Measurements from ENCODE around the gene ASB2. TPM values are rescaled to one million over a fixed set of nuclear protein-coding genes. Genes with fewer than 3 reads are reported as not detected.

ASB2 gene
- polyA plus RNA-seq, 1 donor (not counting 4 experiments of a cell fraction or from before 2014, with no cell fraction given): 0.56 TPM

DNA sequence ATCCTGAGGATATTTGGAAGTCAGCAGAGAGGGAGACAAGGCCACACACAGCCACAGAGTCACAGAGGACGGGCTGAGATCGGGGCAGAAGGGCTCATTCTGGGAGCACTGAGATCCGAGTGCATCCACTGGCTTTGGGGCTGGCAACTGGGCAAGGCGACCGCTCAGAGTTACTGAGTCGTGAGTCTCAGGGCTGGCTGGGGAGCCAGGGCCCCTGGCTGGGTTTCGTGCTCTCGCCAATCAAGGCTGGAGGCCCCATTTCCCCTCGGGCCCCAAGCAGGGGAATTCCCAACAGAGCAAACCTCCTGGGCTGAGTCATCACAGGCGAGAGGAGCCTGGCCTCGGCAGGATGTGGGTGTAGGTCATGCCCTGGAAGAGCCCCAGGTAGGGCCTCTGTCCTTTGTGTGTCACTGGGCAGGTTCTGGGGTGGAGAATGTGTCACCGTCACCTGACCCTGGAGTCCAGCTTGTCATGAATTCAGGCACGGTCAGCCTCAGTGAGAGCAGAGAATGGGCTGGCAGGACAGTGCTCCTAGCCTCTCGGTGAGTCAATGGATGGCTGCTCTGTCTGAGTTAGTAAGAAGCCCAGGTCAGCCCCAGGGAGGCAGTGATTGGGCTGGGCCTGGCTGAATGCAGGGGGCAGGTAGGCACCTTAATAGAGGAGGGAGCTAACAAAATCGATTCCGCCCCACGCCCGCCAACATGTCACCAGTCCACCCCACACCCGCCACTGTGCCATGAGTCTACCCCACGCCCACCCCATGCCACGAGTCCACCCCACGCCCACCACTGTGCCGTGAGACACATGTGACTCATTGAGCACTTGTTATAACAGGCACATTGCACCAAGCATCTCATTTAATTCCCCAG is 16.9 kb downstream of the ASB2 start:
- Histone ChIP-seq H3K4me2 (ENCODE audit: control insufficient read depth, extremely low read depth, insufficient read depth, low read depth, low read length) (peak overlapping the region; percentile 75), H3K4me3 (ENCODE audit: control insufficient read depth in 2 of 3, extremely low read depth in 1 of 3, insufficient read depth in 2 of 3, low read depth in 1 of 3, low read length in 3 of 3) (no peak overlapping the region), H3K79me2 (ENCODE audit: control insufficient read depth, insufficient read depth, low read length) (no peaks in the 10 kb centered on the region), H3K4me1 (ENCODE audit: control insufficient read depth, extremely low read depth, insufficient read depth, low read length) (peaks cover 19% of the 10 kb centered on the region), H3K9me1 (ENCODE audit: control insufficient read depth, extremely low read depth, insufficient read depth, low read length) (no peaks in the 10 kb centered on the region), H3K36me3 (ENCODE audit: control insufficient read depth in 2 of 2, extremely low read depth in 1 of 2, insufficient read depth in 2 of 2, low read length in 2 of 2) (no peaks in the 10 kb centered on the region), H3K27me3 (ENCODE audit: control insufficient read depth, extremely low read depth, insufficient read depth, low read length) (no peaks in the 10 kb centered on the region), H2AFZ (ENCODE audit: control insufficient read depth, low read length) (peak overlapping the region; percentile 34), H3K9me3 (ENCODE audit: control insufficient read depth, low read depth, low read length) (no peaks in the 10 kb centered on the region), H3K27ac (ENCODE audit: control insufficient read depth, insufficient read depth, low read length) (peak overlapping the region; percentile 94), H4K20me1 (ENCODE audit: control insufficient read depth, extremely low read depth, insufficient read depth, low read length) (no peaks in the 10 kb centered on the region), H3K9ac (ENCODE audit: control insufficient read depth, extremely low read depth, insufficient read depth, low read length) (peak overlapping the region; percentile 64)
- DNase-seq (ENCODE audit: low read depth, low spot score) (peak; percentile 97), FAIRE-seq (peak; percentile 76)
- no peak for TF ChIP-seq EZH2 (IDR thresholded peaks at IDR 0.05; ENCODE audit: low read length)
- TF ChIP-seq, protein P1, sequence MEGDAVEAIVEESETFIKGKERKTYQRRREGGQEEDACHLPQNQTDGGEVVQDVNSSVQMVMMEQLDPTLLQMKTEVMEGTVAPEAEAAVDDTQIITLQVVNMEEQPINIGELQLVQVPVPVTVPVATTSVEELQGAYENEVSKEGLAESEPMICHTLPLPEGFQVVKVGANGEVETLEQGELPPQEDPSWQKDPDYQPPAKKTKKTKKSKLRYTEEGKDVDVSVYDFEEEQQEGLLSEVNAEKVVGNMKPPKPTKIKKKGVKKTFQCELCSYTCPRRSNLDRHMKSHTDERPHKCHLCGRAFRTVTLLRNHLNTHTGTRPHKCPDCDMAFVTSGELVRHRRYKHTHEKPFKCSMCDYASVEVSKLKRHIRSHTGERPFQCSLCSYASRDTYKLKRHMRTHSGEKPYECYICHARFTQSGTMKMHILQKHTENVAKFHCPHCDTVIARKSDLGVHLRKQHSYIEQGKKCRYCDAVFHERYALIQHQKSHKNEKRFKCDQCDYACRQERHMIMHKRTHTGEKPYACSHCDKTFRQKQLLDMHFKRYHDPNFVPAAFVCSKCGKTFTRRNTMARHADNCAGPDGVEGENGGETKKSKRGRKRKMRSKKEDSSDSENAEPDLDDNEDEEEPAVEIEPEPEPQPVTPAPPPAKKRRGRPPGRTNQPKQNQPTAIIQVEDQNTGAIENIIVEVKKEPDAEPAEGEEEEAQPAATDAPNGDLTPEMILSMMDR (optimal IDR thresholded peaks at IDR 0.05 in 1 of 3, IDR thresholded peaks at IDR 0.05 in 1 of 3, conservative IDR thresholded peaks at IDR 0.05 in 1 of 3; ENCODE audit: extremely low read depth in 1 of 3, insufficient read depth in 2 of 3, low read length in 3 of 3): no peak
- dilution Hi-C loops (cut with MboI; ENCODE audit: extremely low pct_ligation_motif_present, low sequenced_read_pairs): no loop called here

- Histone ChIP-seq H3K27ac (ENCODE audit: control insufficient read depth, insufficient read depth, low read length) (peak overlapping the region; percentile 94), H3K4me3 (ENCODE audit: control insufficient read depth in 2 of 3, extremely low read depth in 1 of 3, insufficient read depth in 2 of 3, low read depth in 1 of 3, low read length in 3 of 3) (no peak overlapping the region), H3K9ac (ENCODE audit: control insufficient read depth, extremely low read depth, insufficient read depth, low read length) (peak overlapping the region; percentile 64), H3K4me2 (ENCODE audit: control insufficient read depth, extremely low read depth, insufficient read depth, low read depth, low read length) (peak overlapping the region; percentile 75), H2AFZ (ENCODE audit: control insufficient read depth, low read length) (no peak overlapping the region), H3K4me1 (ENCODE audit: control insufficient read depth, extremely low read depth, insufficient read depth, low read length) (peaks cover 19% of the 10 kb centered on the region), H4K20me1 (ENCODE audit: control insufficient read depth, extremely low read depth, insufficient read depth, low read length) (no peaks in the 10 kb centered on the region), H3K9me1 (ENCODE audit: control insufficient read depth, extremely low read depth, insufficient read depth, low read length) (no peaks in the 10 kb centered on the region), H3K79me2 (ENCODE audit: control insufficient read depth, insufficient read depth, low read length) (no peaks in the 10 kb centered on the region), H3K27me3 (ENCODE audit: control insufficient read depth, extremely low read depth, insufficient read depth, low read length) (no peaks in the 10 kb centered on the region), H3K36me3 (ENCODE audit: control insufficient read depth in 2 of 2, extremely low read depth in 1 of 2, insufficient read depth in 2 of 2, low read length in 2 of 2) (no peaks in the 10 kb centered on the region), H3K9me3 (ENCODE audit: control insufficient read depth, low read depth, low read length) (no peaks in the 10 kb centered on the region)
- no peak for FAIRE-seq
- TF ChIP-seq EZH2 (IDR thresholded peaks at IDR 0.05; ENCODE audit: low read length): no peak
- TF ChIP-seq, protein P1 (optimal IDR thresholded peaks at IDR 0.05 in 1 of 3, IDR thresholded peaks at IDR 0.05 in 1 of 3, conservative IDR thresholded peaks at IDR 0.05 in 1 of 3; ENCODE audit: extremely low read depth in 1 of 3, insufficient read depth in 2 of 3, low read length in 3 of 3): no peak
- no peak for DNase-seq (ENCODE audit: low read depth, low spot score)
- dilution Hi-C loops (cut with MboI; ENCODE audit: extremely low pct_ligation_motif_present, low sequenced_read_pairs): no loop called here
These were observed 17.7 kb downstream of the ASB2 start for GRCh38 chr14:93958567-93959238.

All from keratinocyte (primary cell).